C1 segment of cervical spinal cord (tissue), 14 donors: ENCODE measurements around the gene CYB5R3.
"Not testable (repeated sequence)": the region's sequence is repeated elsewhere in the genome, so short reads cannot be mapped to it uniquely, and the experiment has no call there.

Experiments
- DNase-seq, 14 donors: peaks; one replicate each; lab custom pipeline; 2025; lab: John Stamatoyannopoulos, UW

CYB5R3 gene

DNA sequence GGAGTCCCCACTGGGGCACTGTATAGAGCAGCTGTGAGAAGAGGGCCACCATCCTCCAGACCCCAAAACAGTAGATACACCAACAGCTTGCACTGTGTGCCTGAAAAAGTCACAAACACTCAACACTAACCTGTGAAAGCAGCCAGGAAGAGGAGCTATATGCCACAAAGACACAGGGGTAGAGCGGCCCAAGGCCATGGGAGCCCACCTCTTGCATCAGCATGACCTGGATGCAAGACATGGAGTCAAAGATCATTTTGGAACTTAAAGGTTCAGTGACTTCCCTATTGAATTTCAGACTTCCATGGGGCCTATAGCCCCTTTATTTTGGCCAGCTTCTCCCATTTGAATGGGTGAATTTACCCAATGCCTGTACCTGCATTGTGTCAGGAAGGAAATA, 29.7 kb upstream of the CYB5R3 start:
- DNase-seq, result no peak

DNA sequence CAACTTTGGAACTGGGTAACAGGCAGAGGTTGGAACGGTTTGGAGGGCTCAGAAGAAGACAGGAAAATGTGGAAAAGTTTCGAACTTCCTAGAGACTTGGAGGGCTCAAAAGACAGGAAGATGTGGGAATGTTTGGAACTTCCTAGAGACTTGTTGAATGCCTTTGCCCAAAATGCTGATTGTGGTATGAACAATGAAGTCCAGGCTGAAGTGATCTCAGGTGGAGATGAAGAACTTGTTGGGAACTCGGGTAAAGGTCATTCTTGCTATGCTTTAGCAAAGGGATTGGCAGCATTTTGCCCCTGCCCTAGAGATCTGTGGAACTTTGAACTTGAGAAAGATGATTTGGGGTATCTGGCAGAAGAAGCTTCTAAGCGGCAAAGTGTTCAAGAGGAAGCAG, 28.7 kb upstream of the CYB5R3 start:
- not testable (repeated sequence) for DNase-seq

DNA sequence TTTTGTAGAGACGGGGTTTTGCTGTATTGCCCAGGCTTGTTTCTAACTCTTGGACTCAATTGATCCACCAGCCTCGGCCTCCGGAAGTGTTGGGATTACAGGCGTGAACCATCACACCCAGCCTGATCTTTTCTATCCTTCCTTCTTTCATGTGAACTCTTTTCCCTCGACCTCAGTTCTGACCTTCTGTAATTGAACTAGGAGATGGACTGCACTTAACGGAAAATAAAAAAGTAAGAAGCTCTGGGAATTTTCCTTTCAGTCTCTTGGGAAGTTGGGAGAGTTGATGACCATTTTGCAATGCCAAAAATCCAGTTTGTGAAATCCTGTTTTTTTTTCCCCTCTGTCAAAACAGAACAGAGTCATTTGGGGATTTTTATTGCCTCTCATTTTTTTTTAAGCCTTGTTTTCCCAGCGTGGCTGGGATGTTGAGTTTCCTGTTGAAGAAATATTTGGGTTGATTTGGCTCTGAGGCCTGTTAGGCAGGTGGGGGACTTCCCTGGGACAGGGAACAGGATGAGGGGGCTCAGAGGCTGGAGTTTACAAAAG, 26.9 kb upstream of the CYB5R3 start:
- no peak for DNase-seq

DNA sequence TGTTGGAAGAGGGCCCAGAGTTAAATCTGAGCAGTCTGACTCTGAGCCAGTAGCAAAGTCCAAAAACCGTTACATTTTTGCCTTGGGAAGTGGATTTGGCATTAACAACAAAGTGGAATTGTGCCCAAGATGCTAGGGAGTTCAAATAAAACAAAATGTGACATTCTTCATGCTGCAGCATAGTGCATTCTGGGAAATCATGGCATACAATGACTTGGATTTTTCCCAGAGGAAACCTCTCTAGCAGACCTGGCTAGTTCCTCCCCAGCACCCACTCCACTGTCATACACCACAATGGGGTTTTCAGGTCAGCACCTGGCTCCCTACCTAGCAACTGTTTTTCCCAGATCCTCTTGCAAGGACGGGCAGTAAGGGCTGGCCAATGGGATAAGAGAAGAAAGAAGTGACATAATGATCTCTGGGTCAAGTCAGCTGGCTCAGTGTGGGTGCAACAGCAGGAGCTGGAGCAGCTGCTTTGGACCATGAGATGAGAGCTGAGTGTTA, 24.8 kb upstream of the CYB5R3 start:
- no peak for DNase-seq

DNA sequence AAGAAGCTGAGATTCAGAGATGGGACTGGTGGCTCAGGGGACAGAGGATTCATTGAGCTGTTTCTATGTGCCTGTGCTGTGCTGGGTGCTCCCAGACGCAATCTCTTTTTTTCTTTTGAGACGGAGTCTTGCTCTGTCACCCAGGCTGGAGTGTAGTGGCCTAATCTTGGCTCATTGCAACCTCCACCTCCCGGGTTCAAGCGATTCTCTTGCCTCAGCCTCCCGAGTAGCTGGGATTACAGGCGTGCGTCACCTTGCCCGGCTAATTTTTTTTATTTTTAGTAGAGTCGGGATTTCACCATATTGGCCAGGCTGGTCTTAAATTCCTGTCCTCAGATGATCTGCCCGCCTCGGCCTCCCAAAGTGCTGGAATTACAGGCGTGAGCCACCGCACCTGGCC, 23.9 kb upstream of the CYB5R3 start:
- DNase-seq, result not testable (repeated sequence)

DNA sequence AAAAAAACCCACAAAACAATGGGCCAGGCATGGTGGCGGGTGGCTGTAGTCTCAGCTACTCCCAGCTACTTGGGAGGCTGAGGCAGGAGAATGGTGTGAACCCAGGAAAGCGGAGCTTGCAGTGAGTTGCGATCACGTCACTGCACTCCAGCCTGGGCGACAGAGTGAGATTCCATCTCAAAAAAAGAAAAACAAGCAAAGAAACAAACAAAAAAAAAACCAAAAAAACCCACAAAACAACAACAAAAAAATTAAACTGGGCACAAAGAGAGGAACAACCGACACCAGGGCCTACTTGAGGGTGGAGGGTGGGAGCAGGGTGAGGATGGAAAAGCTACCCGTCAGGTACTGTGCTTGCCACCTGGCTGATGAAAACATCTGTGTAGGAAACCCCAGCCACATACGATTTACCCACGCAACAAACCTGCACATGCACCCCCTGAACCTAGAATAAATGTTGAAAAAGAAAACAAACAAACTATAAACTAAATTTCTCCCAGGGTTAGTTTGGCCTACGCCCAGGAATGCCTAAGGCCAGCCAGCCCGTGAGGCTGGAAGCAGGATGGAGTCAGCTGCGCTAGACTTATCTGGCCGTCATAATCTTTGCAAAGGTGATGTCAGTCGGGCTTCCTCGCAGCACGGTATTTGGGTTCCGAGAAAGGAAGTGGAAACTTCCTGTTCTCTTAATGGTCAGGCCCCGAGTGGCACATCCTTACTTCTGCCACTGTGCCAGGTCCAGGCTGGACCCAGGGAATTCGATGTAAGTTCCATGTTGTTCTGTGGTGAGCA, 21.9 kb upstream of the CYB5R3 start:
- DNase-seq, result no peak

DNA sequence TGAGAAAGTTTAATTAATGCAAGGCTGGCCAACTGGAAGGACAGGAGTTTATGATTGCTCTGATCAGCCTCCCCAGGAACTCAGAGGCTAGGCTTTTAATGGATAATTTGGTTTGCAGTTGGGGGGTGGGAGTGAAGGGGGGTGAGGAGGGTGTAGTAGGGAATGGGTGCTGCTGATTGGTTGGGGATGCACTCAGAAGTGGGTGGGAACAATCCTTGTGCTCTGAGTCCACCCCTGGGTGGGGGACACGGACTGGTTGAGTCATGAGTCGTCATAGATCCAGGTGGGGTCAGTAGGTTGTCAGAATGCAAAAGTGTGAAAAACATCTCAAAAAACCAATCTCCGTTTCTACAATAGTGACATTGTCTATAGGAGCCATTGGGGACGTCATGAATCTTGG, 20.9 kb upstream of the CYB5R3 start:
- no peak for DNase-seq

DNA sequence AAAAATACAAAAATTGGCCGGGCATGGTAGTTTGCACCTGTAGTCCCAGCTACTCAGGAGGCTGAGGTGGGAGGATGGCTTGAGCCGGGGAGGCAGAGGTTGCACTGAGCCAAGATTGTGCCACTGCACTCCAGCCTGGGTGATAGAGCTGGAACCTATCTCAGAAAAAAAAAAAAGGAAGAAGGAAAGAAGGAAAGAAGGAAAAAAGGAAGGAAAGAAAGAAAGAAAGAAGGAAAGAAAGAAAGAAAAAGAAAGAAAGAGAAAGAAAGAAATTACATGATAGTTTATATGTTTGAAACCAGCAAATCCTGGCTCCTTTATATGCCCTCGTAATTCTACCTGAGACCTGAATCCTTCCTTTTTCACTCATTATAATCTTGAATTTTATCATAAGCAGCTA, 17.2 kb upstream of the CYB5R3 start:
- not testable (repeated sequence) for DNase-seq

DNA sequence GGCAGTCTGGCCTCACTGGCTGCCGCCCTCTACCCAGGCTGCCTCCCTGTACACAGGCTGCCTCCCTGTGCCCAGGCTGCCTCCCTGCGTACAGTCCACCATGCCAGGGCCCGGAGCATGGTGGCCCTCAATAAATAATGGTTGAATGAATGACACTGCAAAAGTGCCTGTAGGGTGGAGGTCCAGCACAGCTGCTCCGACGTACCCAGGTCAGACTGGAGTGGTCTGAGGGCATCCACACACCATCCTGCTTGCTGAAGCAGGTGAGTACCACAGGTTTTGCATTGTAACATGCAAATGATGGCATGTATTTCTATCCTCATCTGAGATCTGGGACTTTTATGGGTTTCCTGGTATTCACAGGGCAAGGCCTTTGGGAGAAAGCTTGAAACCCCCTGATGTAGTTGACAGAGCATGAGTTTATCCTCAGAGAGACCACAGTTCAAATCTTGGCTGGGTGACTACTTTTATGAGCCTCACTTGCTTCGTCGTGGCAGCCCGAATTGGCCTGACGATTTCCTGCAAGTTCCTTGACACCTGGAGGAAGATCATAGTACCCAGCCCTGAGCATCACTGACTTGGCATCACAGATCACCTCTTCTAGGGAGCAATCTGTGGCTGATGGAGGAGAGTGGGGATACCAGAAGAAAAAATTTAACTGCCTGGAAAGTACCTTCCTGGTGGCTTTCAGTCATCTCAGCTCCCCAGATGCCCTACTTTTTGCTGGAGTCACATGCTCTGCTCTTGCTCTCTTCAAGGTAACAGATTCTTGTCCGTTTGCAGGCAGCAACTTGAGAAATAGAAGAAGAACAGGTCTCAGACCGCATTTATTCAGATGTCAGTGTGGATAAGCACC, 16.0 kb upstream of the CYB5R3 start:
- no peak for DNase-seq

DNA sequence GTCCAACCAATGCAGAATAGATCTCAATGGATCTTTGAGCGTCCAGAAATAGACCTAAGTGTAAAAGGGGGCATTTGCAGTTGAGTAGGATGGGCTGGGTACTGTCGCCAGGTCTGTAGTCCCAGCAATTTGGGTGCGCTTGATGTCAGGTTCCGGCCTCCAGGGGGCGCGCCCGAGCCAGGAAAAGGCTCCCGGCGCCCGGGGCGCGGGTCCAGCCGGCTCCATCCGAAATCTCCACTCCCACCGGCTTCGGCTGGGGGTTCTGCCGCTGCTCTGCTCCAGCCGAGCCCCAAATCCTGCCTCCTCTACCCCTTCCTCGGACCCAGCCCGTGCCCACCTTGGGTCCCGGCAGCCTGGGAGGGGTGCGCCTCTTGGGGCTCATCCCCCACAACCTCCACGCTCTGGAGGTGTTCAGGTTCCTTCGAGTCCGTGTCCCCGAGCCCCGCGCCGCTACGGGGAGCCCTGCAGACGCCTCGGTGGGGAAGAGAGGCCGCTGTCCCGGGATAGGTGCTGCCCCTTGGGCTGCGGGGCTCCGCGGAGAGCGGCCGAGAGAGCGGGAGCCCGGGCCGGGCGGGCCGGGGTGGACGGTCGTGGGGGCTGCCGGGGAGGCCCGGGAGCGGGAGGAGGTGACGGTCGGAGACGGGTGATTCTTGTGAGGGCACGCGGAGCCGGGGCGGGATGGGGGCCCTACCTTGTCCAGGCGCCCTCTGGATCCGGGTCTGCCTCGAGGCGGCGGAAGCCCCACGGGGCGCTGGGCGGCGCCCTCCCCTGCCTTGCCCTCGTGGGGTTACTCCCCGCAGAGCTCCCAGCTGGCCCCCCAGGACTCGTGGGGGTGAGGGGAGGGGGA, 13.0 kb upstream of the CYB5R3 start:
- DNase-seq, result peak in 10 of 14 donors; percentile 14 to 75 (median 55)

DNA sequence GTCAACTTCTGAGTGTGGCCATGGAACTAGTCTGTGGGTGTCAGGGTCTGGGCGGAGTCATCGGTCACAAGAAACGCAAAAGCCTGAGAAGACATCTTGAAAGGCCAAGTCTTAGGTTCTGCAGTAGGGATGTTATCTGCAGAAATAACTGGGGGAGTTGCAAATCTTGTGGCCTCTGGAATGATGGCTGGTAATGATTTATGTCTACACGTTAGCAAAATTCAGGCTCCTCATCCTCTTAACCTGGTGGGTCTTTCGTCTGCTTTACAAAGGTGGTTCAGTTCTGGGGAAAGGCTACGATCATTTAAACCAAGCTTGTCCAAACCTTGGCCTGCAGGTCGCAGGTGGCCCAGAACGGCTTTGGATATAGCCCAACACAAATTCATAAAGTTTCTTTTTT, 7.4 kb upstream of the CYB5R3 start:
- DNase-seq, result no peak

DNA sequence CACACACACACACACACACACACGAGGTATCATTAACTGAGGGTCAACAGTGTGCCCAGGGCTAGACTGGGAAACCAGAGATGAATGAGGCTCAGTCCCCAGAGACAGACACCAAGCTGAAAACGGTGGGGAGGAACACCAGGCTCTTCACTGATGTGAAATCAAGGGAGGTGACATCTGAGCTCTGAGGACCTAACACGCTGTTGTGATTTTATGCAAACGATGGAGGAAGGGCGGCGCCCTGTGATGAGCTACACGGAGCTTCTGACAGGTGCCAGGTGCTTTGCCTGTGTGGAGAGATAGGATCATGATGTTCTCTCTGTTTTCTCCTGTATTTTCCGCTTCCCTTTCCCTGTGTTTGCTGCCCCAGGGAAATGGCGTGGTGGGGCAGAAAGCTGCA, 6.5 kb upstream of the CYB5R3 start:
- no peak for DNase-seq

DNA sequence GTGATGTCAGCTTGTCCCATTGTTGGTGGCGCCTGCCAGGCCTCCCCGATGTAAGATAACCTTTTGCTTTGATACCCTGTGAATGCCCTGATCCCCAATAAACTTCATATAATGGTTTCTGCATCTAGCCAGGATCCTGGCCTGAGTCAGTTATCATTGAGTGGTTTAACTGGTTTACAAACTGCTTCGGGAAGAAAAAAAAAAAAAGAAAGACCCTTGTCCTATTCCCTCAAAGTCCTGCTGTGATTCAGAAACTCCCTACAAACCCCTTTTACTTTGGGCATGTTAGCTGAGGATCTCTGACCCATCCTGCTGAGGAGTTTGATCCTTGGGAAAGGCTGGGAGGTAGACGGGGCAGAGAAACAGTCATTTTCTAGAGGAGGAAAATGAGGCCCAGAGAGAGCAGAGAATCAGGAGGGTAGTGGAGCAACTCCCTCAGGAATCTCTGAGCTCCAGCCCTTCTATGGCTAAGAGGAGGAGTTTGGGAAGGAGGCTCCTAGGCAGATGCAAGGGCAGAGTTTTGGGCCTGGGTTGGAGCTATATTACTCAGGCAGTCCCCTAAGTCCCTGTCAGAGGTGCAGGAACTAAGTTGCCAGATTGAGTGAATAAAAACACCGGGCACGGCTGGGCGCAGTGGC, 5.4 kb upstream of the CYB5R3 start:
- DNase-seq, result no peak

DNA sequence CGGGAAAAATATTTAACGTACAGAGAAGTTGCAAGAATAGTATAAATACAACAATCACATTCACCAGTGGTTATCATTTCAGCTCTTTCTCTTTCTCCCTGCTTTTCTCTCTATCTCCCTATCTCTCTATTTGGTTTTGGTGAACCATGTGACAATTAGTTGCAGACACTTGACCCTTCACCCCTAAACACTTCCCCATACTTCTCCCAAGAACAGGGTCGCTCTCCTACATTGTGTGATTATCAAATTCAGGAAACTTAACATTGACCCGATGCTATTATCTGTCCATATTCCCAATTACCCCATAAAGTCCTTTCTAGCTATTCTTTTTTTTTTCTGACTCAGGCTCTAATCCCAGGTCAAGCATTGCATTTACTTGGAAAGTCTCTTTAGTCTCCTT, 4.8 kb upstream of the CYB5R3 start:
- DNase-seq, result no peak

DNA sequence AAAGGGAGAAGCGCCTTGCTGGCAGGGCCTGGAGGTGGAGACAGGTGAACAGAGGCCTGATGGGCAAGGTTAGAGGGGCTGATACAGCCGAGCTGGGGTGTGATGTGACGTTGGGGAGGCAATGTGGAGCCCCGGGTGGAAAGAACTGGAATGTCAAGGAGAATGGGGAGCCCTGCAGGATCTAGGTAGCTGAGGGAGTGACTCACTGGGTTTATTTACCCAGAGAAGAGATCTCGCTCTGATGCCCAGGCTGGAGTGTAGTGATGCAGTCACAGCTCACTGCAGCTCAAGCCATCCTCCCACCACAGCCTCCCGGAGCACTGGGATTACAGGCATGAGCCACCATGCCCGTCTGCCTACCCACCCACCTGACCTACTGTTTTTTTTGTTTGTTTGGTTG, 1.9 kb upstream of the CYB5R3 start:
- no peak for DNase-seq

DNA sequence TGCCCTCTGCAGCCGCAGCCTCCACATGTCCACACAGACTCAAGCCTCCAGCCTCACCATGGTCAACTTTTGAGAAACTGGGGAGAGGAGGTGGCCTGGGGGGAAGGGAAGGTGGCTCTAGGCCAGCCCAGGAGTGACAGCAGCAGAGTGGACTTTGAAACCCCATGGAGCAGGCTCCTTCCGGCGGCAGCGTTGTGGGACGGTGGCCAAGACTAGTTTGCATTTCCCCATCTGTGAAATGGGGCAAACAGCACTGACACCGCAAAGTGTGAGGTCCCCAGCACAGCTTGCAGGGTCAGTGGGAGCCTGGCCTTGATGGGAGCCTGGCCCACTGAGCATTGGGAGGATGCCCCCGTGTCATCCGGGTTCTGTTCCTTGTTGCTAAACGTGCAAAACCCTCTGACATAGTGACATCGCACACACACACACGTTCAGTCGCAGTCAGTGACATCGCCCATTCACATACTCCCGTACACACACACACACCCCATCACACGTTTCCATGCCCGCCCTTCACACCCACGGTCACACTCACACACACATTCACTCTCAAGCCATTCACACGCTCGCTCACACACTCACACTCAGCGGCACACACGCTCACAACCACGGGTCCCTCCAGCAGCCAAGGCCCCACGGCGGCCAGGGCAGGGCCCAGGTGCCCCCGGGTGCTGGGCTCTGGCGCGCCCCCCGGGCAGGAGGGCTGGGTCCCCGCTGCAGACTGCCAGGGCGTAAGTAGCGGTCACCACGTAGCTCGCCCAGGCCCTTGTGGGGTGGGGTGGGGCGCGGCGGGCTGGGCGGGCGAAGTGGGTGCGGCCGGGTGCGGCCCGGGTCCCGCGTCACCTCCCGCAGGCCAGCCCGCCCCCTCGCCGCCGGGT, 585 bp downstream of the CYB5R3 start:
- DNase-seq, result peak in 9 of 14 donors; percentile 33 to 61 (median 54)

DNA sequence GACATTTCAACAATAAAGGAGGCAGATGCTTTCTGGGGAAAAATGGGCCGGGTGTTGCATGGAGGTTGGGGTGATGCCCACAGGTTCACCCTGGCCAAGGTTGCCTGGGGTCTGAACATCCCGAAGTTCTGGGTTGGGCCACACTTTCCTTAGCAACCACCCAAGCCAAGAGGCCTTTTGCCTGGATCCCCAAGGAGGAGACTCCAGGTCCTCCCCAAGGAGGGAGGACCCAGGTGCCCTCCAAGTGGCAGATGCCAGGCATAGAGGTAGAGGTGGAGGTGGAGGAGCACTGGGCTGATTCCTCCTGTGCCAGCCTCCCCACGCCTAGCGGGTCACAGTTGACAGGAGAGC, 1.2 kb downstream of the CYB5R3 start:
- peak in 1 of 14 donors; percentile 23 for DNase-seq

DNA sequence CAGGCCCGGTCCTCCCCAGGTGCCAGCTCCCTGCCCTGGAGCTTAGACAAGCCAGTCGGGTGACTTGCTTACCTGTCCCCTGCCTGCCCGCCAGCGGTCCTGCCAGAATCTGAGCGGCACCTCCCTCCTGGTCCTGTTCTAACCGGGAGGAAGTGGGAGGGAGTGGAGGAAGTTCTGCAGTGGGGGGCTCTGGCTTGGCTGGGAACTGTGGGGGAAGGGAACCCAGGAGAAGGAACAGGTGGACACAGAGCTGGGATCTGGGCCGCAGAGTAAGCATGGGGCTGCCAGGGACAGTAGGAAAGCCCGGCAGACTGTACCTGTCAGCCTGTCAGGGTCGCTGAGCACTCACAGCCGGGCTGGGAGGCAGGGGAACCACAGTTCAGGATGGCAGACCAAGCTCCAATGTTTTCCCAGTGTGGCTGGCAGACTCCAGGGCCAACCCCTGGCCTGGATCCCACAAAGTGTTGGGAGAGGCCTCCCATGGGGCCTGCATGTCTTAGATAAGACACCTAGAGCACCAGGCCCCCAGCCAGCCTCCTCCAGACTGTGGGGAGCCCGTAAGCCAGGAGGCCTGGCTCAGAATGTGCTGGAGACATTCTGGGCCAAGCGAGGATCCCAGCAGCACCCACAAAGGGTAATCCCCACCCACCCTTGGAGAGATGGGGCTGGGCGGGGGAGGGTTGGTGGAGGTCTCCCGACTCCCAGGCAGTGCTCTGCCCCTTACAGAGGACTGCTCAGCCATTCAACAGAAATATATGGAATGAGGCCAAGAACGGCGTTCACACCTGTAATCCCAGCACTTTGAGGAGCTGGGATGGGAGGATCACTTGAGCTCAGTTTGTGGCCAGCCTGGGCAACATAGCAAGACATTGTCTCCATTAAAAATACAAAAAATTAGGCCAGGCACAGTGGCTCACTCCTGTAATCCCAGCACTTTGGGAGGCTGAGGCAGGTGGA, 2.3 kb downstream of the CYB5R3 start:
- peak in 1 of 14 donors; percentile 56 for DNase-seq
